ENCODE measurements around the gene PIK3CB. TPM values are rescaled to one million over a fixed set of nuclear protein-coding genes. Genes with fewer than 3 reads are reported as not detected.

The PIK3CB gene
- total RNA-seq, 4 donors from 2014 or later = 60.2 to 90.0 (median 78.5) TPM

- intact Hi-C loops (cut with DNase I) = no loop called here
- WGBS, 2 donors = 89 to 91% methylated on average over 1 of the region's 1 CpG
- peaks cover 23 to 49% of the 10 kb centered on the region in 2 donors for H3K4me1 ChIP-seq
These were observed 52.0 kb downstream of the PIK3CB start for GRCh38 chr3:138782755-138783154.

GRCh38 chr3:138781012-138781470 lies 53.7 kb downstream of the PIK3CB start:
- Histone ChIP-seq H3K9me3 (no peaks in the 10 kb centered on the region), H3K4me3 (replicated peaks in 1 of 3) (no peak overlapping the region), H3K27ac (peak overlapping the region in 1 of 3 donors; percentile 18), H3K36me3 (no peaks in the 10 kb centered on the region), H3K27me3 (no peaks in the 10 kb centered on the region), H3K4me1 (peaks cover 9 to 43% of the 10 kb centered on the region in 2 donors)
- WGBS, 2 donors = 61 to 68% methylated on average over 5 of the region's 5 CpGs
- DNase-seq = peak; percentile 40 to 42
- intact Hi-C loops (cut with DNase I) = no loop called here
- TF ChIP-seq POLR2A (IDR thresholded peaks at IDR 0.05) (no peak), CTCF (IDR thresholded peaks at IDR 0.05) (no peak)

More at GRCh38 chr3:138782755-138783154, 52.0 kb downstream of the PIK3CB start:
- no peaks in the 10 kb centered on the region for H3K27me3 ChIP-seq
- no peaks in the 10 kb centered on the region for H3K9me3 ChIP-seq
- peak overlapping the region in 1 of 3 donors; percentile 73 for H3K27ac ChIP-seq
- no peak overlapping the region for H3K4me3 ChIP-seq (replicated peaks in 1 of 3)
- no peak for DNase-seq
- TF ChIP-seq CTCF (IDR thresholded peaks at IDR 0.05) = no peak
- no peak for TF ChIP-seq POLR2A (IDR thresholded peaks at IDR 0.05)
- H3K36me3 ChIP-seq = no peaks in the 10 kb centered on the region

- Histone ChIP-seq H3K27me3 (no peaks in the 10 kb centered on the region), H3K4me3 (replicated peaks in 1 of 3) (no peak overlapping the region), H3K9me3 (no peaks in the 10 kb centered on the region), H3K4me1 (peaks cover 14 to 47% of the 10 kb centered on the region in 2 donors), H3K27ac (no peak overlapping the region), H3K36me3 (no peaks in the 10 kb centered on the region)
- intact Hi-C loops (cut with DNase I) = no loop called here
- TF ChIP-seq CTCF (IDR thresholded peaks at IDR 0.05) (no peak), POLR2A (IDR thresholded peaks at IDR 0.05) (no peak)
- WGBS, 2 donors = 97 to 98% methylated on average over 2 of the region's 2 CpGs
- DNase-seq = no peak
These were observed 56.1 kb downstream of the PIK3CB start for GRCh38 chr3:138778643-138779042.

GRCh38 chr3:138776961-138777360 lies 57.8 kb downstream of the PIK3CB start:
- intact Hi-C loops (cut with DNase I) = no loop called here
- peak overlapping the region in 1 of 3 donors; percentile 26 for H3K27ac ChIP-seq
- H3K36me3 ChIP-seq = no peaks in the 10 kb centered on the region
- WGBS, 2 donors = 87 to 92% methylated on average over 2 of the region's 2 CpGs
- H3K9me3 ChIP-seq = no peaks in the 10 kb centered on the region
- no peaks in the 10 kb centered on the region for H3K27me3 ChIP-seq
- H3K4me1 ChIP-seq = peaks cover 14 to 34% of the 10 kb centered on the region in 2 donors
- H3K4me3 ChIP-seq (replicated peaks in 1 of 3) = no peak overlapping the region
- no peak for DNase-seq
- TF ChIP-seq POLR2A (IDR thresholded peaks at IDR 0.05) (no peak), CTCF (IDR thresholded peaks at IDR 0.05) (no peak)

- Histone ChIP-seq H3K4me1 (peaks cover 14 to 27% of the 10 kb centered on the region in 2 donors), H3K27me3 (no peaks in the 10 kb centered on the region), H3K9me3 (no peaks in the 10 kb centered on the region), H3K4me3 (replicated peaks in 1 of 3) (no peak overlapping the region), H3K36me3 (no peaks in the 10 kb centered on the region), H3K27ac (peak overlapping the region; percentile 55 to 71 (median 63))
- WGBS, 2 donors = 63 to 70% methylated on average over 4 of the region's 4 CpGs
- TF ChIP-seq POLR2A (IDR thresholded peaks at IDR 0.05) (no peak), CTCF (IDR thresholded peaks at IDR 0.05) (no peak)
- no peak for DNase-seq
- intact Hi-C loops (cut with DNase I) = no loop called here
These were observed 59.5 kb downstream of the PIK3CB start for GRCh38 chr3:138775254-138775595.

Data from thyroid gland (tissue), 4 donors.